ENCODE results near the gene GNAZ. TPM values are rescaled to one million over a fixed set of nuclear protein-coding genes. Genes with fewer than 3 reads are reported as not detected.

GNAZ gene
- total RNA-seq, 1 experiment from 2014 or later, result 11.1 TPM

DNA sequence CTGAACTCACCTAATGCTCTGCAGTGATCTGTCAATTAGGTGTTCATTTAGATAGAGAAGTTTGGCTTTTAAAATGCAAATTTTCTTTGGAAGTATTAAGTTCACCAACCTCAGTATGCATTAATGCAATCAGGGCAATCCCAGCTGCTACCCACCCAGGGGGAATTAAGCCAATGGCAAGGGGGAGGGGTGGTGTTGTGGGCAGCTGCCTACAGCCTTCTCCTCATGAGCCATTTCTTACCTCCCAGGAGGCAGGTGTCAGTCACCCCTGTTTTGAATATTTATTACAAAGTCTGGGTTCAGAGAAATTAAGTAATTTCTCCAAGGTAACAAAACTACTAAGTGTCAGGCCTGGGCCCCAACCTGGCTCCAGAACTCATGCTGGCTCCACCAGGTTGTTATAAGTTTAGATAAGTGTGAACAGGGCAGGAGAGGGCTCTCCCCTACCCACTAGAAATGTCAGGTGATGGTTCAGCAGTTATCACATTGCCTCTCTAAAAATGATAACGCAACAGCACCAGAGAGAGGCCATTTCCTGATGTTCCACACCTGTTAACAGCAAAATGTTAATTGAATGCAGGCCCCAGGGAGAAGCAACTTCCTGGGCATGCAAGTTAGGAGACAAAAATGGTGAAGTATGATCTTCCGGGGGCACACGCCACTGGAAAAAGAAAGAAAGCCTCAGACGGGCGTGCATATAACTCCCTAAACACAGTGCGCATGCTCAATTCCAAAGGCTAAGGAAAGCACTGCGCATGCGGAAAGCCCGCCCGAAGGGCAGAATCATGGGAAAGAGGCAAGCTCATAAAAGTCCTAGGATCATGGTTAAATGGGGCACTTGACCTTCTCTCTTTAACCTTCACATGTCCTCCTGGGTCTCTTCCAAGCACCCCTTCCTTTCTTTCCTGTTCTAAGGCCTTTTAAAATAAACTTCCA is 35.4 kb upstream of the GNAZ start:
- H4K20me1 ChIP-seq (ENCODE audit: insufficient read depth), result no peaks in the 10 kb centered on the region
- no peak overlapping the region for H2AFZ ChIP-seq (ENCODE audit: low read depth, low read length, poor library complexity, severe bottlenecking)
- POLR2A ChIA-PET, result no interaction called here
- no TSS peak for BruUV-seq (replicated peaks)
- H3K4me1 ChIP-seq (ENCODE audit: control insufficient read depth in 1 of 2, insufficient read depth in 2 of 2, low read length in 2 of 2), result no peaks in the 10 kb centered on the region
- TF ChIP-seq POLR2AphosphoS5 (IDR thresholded peaks at IDR 0.05; ENCODE audit: low read depth, low read length), result no peak
- TF ChIP-seq POLR2A (IDR thresholded peaks at IDR 0.05; ENCODE audit: borderline replicate concordance, extremely low read depth, insufficient read depth, insufficient read length), result no peak
- no peak for TF ChIP-seq FOSL1 (IDR thresholded peaks at IDR 0.05; ENCODE audit: low read depth)
- no peak for TF ChIP-seq ZFX (IDR thresholded peaks at IDR 0.05)
- no peak for TF ChIP-seq SRF (IDR thresholded peaks at IDR 0.05; ENCODE audit: low read depth)
- TF ChIP-seq EZH2 (IDR thresholded peaks at IDR 0.05), result no peak
- no peak for TF ChIP-seq TCF7L2 (IDR thresholded peaks at IDR 0.05; ENCODE audit: borderline replicate concordance, extremely low read depth, insufficient read depth, insufficient read length)
- TF ChIP-seq SP1 (IDR thresholded peaks at IDR 0.05; ENCODE audit: low read depth), result no peak
- TF ChIP-seq, protein P1, sequence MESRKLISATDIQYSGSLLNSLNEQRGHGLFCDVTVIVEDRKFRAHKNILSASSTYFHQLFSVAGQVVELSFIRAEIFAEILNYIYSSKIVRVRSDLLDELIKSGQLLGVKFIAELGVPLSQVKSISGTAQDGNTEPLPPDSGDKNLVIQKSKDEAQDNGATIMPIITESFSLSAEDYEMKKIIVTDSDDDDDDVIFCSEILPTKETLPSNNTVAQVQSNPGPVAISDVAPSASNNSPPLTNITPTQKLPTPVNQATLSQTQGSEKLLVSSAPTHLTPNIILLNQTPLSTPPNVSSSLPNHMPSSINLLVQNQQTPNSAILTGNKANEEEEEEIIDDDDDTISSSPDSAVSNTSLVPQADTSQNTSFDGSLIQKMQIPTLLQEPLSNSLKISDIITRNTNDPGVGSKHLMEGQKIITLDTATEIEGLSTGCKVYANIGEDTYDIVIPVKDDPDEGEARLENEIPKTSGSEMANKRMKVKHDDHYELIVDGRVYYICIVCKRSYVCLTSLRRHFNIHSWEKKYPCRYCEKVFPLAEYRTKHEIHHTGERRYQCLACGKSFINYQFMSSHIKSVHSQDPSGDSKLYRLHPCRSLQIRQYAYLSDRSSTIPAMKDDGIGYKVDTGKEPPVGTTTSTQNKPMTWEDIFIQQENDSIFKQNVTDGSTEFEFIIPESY (IDR thresholded peaks at IDR 0.05; ENCODE audit: extremely low read depth, insufficient replicate concordance, low read length), result no peak
- no peak for TF ChIP-seq JUND (IDR thresholded peaks at IDR 0.05)
- no peak for TF ChIP-seq RAD21 (IDR thresholded peaks at IDR 0.05; ENCODE audit: low read depth)
- H3K27ac ChIP-seq (ENCODE audit: low read depth, low read length), result no peak overlapping the region
- no peak overlapping the region for H3K4me2 ChIP-seq (ENCODE audit: low read length)
- H3K9ac ChIP-seq (ENCODE audit: low read length), result no peak overlapping the region
- RAD21 ChIA-PET (ENCODE audit: low non-redundant PET in 1 of 2, low total read pairs in 2 of 2, uncharacterized antibody in 2 of 2, unreplicated experiment in 2 of 2), result no interaction called here
- CTCF ChIA-PET, result no interaction called here
- H3K9me2 ChIP-seq (ENCODE audit: insufficient read depth), result no peaks in the 10 kb centered on the region
- no peaks in the 10 kb centered on the region for H3K36me3 ChIP-seq (ENCODE audit: control insufficient read depth in 1 of 2, insufficient read depth in 2 of 2, low read length in 2 of 2)
- no peaks in the 10 kb centered on the region for H3K9me3 ChIP-seq (ENCODE audit: control insufficient read depth in 1 of 2, insufficient read depth in 1 of 2, low read depth in 1 of 2, low read length in 2 of 2)
- no peaks in the 10 kb centered on the region for H3K79me2 ChIP-seq (ENCODE audit: insufficient read depth, low read length)
- ATAC-seq, result no peak
- no peaks in the 10 kb centered on the region for H3K27me3 ChIP-seq (ENCODE audit: insufficient read depth, low read length)
- intact Hi-C loops (cut with micrococcal nuclease), result no loop called here
- H3K4me3 ChIP-seq (replicated peaks in 1 of 2; ENCODE audit: low read depth in 1 of 2, low read length in 2 of 2), result no peak overlapping the region
- DNase-seq (ENCODE audit: low read depth, low spot score), result no peak

All from HCT116 (cell line).